GM19468 (cell line): ENCODE measurements around the gene AKIRIN2.

Experiments
- ATAC-seq: cut with Tn5 transposase; IDR thresholded peaks from one replicate; pipeline ENCODE4 v1.9.1; 2021; ENCODE audit warnings: mild to moderate bottlenecking, moderate library complexity, moderate number of reproducible peaks; ENCODE audit not compliant: unreplicated experiment; ENCODE audit errors: extremely low read depth

Gene AKIRIN2

DNA sequence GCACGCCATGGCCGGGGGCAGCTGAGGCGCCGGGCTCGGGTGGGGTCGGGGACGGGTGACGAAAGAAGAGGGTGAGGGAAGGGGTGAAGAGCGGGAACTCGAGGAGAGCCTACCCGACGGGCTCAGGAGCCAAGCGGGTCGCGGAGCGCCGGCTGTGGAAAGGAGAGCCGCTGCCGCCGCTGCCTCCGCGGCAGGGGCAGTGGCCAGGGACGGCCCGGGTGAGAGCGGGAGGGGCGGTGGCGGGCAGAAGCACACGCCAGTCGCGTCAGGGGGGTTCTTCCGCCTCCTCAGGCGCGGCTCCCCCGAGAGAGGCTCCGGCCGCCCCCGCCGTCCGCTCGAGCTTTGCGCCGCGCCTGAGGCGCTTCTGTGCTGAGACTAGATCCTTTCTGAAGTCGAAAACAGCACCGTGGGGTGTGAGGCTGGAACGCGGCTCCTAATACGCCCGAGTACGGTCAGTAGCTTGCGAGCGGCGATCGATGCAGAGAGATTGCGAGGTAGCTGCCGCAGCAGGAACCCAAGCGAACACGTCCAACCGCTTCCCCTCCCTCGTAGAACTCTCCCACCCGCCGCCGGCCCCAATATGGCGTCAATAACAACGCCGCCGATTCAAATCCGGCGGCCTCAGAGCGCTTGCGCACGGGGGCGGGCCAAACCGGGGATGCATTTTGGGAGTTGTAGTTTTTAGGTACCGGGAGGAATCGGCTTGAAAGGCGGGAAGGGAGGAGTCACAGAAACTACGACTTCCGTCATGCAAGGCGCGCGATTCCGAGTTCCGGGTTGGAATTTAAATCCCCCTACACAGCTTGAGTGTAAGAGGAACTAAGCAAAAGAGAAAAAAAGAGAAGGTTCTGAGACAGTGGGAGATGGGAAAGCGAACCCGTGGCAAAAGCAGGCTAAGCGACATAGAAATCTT, at the start of gene AKIRIN2:
Gene AKIRIN2, minus strand, starts transcription at position 558 of the 913 bp plus-strand sequence. Its CDS starts 549 bp downstream, at position 9.
- ATAC-seq = peak; percentile 69

DNA sequence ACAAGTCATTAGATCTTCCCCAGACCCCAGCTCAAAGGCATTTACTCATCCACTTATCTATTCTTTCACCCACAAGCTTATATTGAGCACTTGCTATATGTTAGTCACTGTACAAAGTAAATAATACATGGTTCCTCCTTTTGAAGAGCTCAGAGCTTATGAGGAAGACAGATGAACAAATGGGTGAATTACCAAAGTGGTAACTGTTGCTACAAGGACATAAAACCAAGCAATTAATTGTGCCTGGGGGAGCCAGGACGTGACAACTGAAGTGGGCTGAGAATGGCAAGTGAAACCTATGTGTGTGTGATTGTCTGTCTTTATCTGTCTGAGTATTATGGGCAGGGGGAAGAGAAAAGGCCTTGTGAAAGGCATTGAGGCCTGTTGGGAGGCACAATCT, 45.6 kb upstream of the AKIRIN2 start:
- no peak for ATAC-seq

DNA sequence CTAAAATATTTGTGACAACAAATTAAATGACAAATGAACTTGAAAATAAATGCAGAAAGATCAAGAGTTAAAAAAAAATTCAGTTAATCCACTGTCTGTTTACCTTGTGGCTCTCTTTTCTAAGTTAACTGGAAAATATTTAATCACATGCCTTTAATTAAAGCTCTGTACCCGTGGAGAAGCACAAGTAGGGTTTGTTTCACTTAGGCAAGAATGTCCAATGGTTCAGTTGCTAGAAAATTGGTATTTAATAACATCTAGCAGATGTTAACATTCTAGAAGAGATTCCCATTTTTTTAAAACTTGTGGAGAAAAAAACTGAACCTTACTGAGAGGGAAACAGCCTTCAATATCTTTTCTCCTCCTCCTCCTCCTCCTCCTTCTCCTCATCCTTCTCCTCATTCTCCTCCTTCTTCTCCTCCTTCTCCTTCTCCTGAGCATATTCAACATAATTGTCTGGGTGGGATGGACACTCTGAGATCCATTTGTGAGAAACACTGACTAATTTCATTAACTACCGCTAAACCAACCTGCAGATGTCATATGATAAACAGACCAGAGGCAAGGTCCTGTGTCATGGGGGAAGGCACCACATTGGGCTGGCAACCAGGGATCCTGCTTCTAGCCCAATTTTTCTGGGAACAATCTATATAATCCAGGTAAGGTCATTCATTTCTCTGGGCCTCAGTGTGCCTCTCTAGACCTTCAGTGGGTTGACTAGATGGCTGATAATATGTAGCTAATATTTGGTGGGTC, 44.1 kb upstream of the AKIRIN2 start:
- no peak for ATAC-seq

DNA sequence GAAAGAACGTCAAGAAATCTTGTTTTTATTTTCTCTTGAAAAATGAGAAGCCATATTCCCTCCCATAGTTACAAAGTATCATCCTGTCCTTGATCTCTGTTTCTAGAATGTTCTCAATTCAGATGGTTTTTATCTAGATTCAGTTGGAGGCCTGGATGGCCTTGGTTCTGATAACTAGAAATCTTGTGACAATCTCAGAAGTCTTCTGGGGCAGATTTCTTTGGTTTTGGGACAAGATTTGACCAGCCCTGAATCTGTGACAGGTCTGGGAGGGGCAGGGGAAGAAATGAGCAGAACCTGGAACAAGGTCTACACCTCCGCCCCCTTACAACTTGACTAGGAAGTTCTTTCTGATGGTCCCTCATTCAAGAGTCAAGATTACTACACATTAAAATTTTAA, 41.4 kb upstream of the AKIRIN2 start:
- no peak for ATAC-seq

DNA sequence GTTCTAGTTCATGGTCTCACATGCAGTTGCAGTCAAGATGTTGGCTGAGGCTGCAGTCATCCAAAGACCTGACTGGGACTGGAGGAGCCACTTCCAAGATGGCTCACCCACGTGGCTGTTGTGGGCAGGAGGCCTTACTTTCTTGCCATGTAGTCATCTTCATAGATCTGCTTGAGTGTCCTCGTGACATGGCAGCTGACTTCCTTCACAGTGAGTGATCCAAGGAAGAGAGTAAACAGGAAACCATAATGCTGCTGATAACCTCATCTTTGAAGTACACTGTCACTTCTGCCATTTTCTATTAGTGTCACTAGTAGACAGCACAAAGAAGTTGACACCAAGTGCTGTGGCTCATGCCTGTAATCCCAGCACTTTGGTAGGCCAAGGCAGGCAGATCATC, 40.1 kb upstream of the AKIRIN2 start:
- peak; percentile 66 for ATAC-seq

DNA sequence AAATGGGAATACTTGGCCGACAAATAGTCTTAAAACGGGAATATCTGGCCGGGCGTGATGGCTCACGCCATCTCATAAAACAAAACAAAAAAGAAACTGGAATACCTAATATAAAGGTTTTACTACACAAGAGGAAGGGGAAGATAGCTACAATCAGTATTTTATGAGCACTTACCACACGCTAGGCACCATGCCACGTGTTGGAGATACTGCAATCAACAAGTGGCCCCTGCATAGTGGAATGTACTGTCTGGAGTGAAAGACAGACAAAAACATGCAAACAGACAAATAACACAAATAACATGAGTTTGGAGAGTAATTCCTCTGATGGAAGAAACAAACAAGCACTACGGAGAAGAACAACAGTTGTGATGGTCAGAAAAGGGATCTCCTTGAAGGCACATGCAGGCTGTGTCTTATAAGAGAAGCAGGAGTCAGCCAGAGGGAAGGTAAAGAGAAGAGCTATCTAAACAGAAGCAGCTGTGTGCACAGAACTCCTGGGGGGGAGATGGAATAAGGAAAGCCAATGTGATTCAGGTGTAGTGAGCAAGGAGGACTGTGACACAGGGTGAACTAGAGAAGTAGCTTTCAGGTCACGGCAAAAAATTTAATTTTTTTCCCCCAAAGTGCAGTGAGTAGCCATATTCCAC, 39.1 kb upstream of the AKIRIN2 start:
- ATAC-seq = no peak

DNA sequence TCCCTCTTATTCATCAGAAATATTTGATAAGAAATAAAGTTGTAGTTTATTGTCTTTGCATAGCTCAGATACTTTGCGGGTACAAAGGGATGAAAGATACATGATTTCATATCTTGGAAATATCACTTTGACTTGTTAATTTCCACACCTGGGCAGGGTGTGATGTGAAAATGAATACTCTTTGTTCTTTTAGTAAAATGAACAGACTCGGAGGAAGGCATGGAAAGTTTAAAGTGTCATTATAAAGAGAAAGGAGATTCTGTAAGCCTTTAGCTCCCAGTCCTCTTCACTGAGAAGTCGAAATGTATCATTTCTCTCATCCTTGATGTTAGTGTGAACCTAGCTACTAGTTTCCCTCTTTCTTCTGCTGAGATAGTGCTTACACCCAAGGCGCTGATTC, 36.7 kb upstream of the AKIRIN2 start:
- no peak for ATAC-seq

DNA sequence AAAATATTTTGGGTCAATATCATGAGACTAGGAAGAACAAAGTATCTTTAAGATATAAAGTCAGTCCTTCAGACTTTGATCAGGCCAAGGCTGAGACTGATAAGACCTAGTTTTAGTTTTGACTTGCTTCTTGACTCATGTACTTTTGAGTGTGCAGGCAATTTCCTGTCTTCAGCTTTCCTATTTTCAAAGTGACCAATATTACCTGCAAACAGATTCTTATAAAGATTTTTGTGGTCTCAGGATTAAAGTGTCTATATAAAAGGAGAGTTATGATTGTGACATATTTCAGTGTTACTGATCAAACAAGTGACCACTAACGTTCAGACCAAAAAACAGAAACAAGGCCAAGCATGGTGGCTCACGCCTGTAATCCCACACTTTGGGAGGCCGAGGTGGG, 36.0 kb upstream of the AKIRIN2 start:
- ATAC-seq = no peak

DNA sequence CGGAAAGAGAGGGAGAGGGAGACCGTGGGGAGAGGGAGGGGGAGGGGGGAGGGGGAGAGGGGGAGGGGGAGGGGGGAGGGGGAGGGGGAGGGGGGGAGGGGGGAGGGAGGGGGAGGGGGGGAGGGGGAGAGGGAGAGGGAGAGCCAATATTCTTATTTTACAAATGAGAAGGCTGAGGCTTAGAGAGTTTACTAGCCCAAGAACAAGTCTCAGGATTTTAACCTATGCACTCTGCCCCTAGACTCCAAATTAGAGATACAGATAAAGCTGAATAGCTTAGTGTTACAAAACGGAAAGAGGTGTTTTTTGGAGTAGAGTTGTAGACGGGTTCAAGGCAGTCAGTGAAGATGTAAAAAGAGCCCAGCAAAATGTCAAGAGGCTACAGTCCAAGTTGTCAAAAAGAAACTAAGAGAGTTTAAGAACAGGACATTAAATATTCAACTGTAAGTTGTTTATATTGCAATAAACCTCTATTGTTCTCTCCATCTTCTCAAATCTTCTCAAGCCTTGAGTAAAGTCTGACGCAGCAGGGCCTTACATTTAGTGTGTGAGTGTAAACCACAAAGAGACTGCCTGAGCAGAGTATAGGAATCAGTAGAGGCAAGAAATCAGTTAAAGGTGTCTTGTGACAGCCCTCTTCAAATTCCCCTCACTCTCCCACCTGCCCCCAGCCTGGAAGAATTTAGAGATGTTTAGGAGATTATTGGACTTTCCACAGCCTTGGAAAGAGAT, 34.9 kb upstream of the AKIRIN2 start:
- no peak for ATAC-seq

DNA sequence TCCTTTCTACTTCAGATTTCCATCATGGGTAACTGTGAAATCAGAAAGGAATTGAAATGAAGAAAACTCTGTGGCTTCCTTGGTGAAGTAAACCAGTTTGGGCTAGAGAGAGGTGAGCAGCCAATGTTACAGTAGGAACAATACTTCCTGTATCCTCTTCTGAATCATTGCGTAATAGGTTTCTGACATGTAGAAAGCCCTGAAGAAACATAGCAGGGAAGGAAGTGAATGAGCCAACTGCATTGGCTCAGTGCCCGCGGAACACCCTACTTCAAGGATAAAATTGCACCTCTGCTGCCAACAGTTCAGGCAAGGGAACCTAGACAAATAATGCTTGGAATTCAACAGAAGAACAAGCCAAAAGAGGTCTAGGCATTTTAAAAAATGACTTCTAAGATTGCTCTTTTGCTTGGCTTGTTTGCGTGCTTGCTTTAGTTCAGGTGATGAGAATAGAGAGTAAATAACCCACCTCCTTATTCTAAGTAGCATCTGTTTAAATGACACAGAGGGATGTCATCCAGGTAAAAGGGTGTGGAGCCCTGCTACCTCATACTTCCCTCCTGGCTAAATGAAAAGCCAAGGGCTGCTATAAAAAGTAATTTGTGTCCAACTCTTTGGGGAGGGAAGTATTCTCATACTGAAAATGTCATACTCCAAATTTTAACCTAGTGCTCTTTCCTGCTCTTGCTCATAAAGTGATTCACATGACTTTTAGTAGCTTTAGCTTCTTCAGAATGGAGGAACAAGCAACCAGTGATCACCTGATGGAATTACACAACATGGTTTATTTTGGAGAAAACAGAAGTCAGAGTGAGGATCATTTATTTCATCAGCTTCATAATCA, 30.0 kb upstream of the AKIRIN2 start:
- peak; percentile 80 for ATAC-seq

DNA sequence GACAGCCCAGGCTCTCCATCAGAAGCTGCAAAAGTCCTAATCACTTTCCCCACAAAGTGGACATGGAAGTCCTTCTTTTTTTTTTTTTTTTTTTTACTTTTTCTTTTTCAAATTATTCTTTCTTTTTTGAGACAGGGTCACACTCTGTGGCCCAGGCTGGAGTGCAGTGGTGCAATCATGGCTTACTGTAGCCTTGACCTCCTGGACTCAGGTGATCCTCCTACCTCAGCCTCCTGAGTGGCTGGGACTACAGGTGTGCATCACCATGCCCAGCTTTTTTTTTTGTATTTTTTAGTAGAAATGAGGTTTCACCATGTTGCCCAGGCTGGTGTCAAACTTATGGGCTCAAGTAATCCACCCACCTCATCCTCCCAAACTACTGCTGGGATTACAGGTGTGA, 29.0 kb upstream of the AKIRIN2 start:
- no peak for ATAC-seq

DNA sequence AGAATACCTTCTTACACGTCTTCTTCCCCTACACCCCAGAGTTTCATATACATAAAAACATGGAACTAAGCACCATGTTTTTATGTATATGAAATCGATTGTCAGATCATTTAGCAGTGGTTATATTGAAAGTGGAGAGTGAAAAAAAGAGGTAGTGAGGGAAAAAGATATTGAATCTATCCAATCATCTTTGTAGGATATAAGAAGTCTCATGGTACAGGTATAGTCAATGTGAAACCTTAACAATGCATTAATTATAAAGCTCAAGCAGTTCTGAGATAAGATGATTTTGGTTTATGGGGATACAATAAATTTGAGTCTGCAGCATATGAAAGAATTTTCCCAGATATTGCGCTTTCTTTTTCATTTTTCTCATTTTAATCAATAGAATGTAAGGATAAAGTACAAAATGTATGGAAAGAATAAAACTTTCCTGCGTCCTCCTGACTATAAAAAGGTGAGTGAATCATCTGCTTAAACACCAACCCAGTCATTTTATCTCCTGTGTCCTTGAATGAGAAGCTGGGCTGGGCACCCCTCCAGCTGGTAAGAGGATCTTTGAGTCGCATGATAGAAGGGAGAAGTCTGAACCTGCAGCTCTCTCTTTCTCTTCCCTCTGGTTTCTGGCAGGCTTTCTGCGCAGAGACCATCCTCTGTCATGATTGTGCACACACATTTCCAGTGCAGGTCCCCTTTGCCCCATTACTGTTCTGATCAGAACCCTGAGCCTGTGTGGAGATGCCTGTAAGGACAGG, 28.1 kb upstream of the AKIRIN2 start:
- ATAC-seq = no peak

DNA sequence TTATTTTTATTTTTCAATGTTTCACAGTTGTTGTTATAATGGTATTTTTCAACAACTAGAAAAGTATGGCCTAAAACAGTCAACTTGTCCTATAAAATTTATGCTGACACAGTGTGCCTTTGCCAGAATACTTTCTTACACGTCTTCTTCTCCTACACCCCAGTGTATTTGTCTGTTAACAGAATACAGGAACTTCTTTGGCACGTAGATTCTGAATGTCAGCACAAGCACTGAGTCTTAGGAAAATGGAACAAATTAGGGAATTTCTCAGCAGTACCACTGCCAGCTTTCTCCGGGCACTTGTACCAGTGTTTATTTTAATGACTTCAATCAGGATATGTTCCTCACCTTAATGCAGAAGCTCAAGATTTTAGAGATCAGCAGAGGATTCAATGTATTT, 26.7 kb upstream of the AKIRIN2 start:
- ATAC-seq = no peak

DNA sequence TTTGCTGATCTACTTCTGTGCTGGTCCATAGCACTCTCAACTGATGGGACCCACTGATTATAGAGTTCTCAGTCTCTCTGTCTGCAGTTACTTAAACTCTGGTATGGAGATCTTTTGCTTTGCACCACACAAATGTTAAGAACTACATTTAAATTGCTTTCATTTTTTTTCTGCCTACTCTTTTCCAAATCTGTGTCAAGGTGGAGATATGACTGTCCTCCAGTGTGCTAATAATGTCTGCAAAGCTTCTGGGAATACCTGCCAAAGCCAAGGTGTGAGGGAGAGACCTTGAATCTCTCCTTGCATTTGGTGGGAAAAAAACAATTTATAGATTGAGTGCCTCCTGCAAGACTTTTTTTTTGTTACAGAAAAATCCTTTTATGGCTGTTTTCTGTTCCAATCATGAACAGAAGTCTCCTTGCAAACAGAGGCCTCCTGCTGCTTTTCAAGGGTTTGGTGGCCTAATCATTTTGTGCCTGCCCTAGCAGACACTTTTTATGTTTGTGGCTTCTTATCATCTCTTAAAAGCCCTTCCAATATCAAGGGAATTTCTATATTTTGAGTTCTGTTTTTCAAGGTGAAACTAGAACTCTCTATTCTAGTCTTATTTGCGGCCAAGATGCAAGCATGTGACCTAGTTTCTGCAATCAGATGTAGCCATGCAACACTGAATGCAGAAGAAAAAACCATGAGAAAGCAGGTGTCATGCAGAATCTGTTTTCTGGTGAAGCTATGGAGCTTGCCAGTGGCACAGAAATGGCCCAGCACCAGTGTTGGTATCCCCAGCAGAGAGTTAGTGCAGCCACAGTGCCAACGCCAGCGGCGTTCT, 23.2 kb upstream of the AKIRIN2 start:
- peak; percentile 86 for ATAC-seq

DNA sequence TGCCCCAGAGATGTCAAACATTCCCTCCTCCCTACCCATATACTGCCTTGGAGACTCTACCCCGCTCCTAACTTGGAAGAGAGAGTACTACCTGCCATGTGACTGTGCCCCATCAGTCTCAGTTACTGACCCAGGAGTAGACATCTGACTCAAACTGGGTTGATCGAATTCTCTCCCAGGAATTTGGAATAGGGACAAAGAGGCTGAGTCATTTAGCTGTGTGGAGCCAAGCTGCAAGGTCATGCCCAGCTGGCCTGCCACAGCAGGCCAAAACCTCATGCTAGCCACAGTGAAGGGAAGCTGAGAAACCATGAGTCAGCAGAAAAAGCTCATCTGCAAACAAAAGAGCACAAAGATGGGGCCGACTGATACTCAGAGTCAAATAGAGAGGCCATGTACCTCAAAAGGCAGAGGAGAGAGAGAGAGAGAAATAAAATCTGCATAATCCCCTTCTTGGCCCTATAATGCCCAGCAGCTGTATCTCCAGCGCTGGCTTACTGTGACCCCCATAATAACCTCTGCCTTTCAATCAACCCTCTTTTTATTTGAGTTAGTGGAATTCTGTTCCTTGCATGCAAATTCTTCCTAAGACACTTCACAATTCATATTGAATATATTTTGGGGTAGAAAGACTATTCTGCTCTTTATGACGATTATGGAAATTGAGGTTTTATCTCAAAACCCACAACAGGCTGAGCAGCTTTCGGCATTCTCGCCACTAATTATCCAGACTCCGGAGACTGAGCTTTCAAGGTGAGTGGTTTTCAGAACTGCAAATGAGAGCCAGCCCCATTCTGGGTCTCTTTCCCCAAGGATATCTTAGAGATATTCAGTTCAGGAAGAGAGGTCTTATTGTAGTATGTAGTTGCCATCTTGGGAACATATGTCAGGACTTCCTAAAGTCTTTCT, 21.4 kb upstream of the AKIRIN2 start:
- ATAC-seq = no peak

DNA sequence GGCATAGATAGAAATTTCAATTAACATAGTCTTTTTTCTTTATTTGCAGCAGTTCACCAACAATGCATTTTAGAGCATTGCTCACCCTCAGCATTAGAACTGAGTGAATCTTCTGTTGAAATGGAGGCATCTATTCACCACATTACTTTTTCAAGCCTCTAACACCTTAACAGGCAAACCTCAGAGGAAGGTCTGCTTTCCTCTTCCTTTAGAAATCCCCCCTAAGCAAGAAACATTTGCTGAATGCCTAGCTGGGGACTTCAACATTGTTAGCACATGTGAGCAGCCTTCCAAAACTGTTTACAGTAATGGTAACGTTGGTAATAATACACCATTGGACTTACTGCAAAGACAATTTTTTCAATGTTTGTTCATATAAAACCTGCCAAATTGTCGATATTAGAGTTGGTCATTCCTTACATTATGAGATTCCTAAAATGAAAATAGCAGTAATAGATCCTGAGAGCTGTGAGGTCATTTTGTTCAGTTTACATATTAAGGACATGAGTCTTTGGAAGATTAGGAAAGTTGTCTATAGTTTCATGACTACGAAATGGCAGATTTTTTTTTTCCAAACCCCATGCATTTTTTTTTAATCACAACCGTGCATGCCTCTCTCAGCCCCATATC, 20.6 kb upstream of the AKIRIN2 start:
- no peak for ATAC-seq
